Kidney epithelial cell (primary cell): ENCODE data around the gene NBEAL2. TPM values are rescaled to one million over a fixed set of nuclear protein-coding genes. Genes with fewer than 3 reads are reported as not detected.
A peak's percentile ranks its signal among the peaks of the same experiment; 100 is the strongest.

Source experiments
- DNase-seq: peaks from one replicate; pipeline ENCODE4 v3.0.0-alpha.2; 2010; ENCODE audit warnings: low read depth
- H3K27me3 ChIP-seq: 2 replicates; pipeline ENCODE4 v1.6.0; 2011; ENCODE audit warnings: low read length; ENCODE audit not compliant: control insufficient read depth, insufficient read depth
- H3K36me3 ChIP-seq: 2 replicates; pipeline ENCODE4 v1.5.1; 2011; ENCODE audit warnings: low read length; ENCODE audit not compliant: control insufficient read depth, insufficient read depth
- H3K4me3 ChIP-seq: 2 replicates; pipeline ENCODE4 v1.5.1; 2011; ENCODE audit warnings: low read depth, mild to moderate bottlenecking, control low read depth, low read length
- total RNA-seq: library from RNA; depleted of rRNA; stranded (reverse); fragments of >200 nt; gene quantifications from 2 replicates; pipeline ENCODE4 v1.2.3, GENCODE V29; 2015
- TF ChIP-seq, protein P1 (sequence below): IDR thresholded peaks from 2 replicates; pipeline ENCODE4 v1.5.1; 2011; ENCODE audit warnings: mild to moderate bottlenecking, moderate library complexity, low read length, control low read depth, inconsistent platforms; ENCODE audit not compliant: insufficient read depth, poor library complexity, severe bottlenecking

The NBEAL2 gene
- total RNA-seq, 1 donor from 2014 or later = 37.5 TPM

DNA sequence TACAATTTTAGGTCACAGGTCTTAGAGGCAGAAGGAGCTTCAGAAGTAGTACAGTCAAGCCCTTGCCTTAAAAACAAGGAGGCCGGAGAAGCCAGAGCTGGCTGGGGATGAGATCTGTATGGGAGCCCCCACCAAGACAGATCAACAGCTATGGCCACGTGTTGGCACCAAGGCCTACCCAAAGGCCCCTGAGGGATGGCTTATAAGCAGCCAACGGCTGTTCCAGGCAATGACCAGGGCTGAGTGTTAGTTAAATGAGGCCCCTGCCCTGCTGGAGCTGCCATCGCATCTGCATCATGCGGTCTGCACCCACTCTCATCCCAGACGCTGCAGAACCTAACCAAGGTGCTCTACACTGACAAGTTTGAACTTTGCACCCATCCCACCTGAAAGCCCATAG lies 46.2 kb upstream of the NBEAL2 start:
- no peak overlapping the region for H3K4me3 ChIP-seq
- H3K36me3 ChIP-seq = no peaks in the 10 kb centered on the region
- TF ChIP-seq, protein P1, sequence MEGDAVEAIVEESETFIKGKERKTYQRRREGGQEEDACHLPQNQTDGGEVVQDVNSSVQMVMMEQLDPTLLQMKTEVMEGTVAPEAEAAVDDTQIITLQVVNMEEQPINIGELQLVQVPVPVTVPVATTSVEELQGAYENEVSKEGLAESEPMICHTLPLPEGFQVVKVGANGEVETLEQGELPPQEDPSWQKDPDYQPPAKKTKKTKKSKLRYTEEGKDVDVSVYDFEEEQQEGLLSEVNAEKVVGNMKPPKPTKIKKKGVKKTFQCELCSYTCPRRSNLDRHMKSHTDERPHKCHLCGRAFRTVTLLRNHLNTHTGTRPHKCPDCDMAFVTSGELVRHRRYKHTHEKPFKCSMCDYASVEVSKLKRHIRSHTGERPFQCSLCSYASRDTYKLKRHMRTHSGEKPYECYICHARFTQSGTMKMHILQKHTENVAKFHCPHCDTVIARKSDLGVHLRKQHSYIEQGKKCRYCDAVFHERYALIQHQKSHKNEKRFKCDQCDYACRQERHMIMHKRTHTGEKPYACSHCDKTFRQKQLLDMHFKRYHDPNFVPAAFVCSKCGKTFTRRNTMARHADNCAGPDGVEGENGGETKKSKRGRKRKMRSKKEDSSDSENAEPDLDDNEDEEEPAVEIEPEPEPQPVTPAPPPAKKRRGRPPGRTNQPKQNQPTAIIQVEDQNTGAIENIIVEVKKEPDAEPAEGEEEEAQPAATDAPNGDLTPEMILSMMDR = no peak
- DNase-seq = no peak
- no peaks in the 10 kb centered on the region for H3K27me3 ChIP-seq

DNA sequence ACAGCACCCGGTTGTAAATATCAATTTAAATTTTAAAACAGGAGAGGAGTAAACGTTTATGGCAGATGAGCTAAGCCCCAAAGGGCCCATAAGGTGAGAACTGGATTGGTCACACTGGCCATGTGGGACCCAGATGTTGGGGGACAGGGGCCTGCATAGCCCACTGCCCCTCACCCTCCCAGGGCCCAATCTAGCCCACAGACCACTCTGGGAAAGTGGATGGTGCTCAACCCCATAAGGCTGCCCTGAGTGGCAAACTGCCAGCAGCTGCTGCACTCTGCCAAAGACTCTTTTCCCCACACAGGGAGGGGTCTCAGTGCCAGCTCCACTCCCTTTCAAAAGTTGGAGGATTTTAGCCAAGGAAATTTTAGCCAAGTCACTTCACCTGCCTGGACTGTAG lies 45.4 kb upstream of the NBEAL2 start:
- no peak overlapping the region for H3K4me3 ChIP-seq
- DNase-seq = no peak
- TF ChIP-seq, protein P1 = no peak
- H3K36me3 ChIP-seq = no peaks in the 10 kb centered on the region
- H3K27me3 ChIP-seq = no peaks in the 10 kb centered on the region

DNA sequence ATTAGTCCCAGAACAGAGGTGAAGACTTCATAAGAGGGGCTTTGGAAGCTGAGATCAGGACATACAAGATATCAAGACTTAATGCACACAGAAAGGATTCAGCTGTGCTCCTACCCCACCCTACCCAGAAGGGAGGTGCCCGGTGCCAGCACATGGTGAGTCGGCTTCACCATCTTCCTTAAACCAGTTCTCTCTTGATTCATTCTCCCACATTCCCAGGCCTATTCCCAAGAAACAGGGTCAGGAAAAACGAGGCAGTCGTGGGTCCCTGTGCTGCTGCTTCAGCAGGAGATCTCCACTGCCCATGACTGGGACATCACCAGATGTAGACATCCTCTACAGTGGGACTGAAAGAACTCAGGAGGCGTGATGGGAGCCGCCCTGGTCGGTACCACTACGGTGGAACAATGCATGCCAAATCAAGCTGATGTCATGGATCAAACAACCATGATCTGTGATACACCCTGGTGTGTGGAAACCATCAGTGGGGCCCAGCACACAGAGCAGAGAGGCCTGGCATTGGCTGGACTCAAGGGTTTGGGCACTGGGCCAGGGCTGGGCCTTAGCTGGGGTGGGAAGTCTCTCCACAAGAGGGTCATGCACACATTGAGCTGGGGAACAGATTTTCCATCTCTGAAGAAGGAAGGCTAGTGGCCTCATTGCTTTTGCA lies 44.8 kb upstream of the NBEAL2 start:
- no peaks in the 10 kb centered on the region for H3K36me3 ChIP-seq
- TF ChIP-seq, protein P1 = no peak
- no peak overlapping the region for H3K4me3 ChIP-seq
- no peaks in the 10 kb centered on the region for H3K27me3 ChIP-seq
- DNase-seq = no peak

DNA sequence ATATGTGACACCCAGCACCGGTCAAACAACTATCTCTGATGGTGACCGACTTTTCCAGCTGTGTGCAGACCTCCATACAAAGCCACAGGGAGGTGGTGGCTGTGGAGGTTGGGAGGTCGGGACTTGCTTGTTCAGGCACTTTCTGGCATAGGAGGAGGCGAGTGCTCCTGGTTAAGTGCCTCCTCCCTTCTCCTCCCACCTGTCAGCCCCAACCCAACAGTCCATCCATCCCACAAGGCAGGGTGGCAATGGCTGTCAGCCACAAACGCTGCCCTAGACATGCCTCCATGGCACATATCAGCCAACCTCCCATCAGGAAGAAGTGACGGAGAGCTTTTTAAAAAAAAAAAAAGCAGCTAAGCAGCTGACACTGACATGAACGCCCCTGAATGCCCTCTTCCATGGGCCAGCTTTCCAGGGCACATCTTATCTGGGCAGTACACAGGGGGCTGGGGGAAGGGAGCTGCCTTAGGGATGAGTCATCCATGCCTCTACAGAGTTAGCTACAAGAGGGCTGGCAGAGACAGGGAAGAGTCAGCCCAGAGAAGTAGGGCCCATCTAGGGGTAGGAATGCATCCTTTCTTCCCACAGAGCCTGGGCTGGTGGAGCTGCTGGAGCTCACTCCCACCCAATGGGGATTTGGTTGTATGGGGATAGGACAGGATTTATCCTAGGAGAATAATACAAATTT lies 44.2 kb upstream of the NBEAL2 start:
- no peak overlapping the region for H3K4me3 ChIP-seq

DNA sequence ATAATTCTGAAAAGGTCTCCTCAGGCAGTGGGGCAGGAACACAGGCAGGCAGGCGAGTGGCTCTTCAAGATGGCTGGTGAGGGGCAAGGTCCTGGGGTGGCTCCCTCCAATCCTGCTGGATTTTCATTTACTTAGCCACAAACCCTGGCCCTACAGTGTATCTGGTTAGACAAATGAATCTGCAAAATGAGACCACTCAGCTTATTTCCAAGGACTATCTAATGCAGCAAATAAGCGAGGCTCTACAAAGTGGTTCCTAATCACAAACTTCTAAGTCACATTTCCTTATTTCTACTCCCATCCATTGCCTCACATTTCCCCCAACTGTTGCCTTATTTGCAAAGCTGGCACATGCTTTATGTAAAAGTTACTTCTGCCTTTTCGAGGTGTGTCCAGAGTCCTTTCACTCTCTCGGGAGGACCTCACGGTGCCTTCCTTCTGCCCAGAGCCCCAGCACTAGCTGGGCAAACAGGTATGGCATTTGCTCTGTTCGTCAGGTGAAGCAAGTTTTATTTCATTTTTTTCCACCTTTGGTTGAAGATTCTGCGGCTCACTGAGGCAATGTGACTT lies 43.4 kb upstream of the NBEAL2 start:
- DNase-seq = no peak
- no peak overlapping the region for H3K4me3 ChIP-seq
- H3K27me3 ChIP-seq = no peaks in the 10 kb centered on the region
- TF ChIP-seq, protein P1 = no peak
- H3K36me3 ChIP-seq = no peaks in the 10 kb centered on the region

More for the DNA sequence above, 44.2 kb upstream of the NBEAL2 start:
- no peaks in the 10 kb centered on the region for H3K36me3 ChIP-seq
- H3K27me3 ChIP-seq = no peaks in the 10 kb centered on the region
- DNase-seq = peak; percentile 90
- TF ChIP-seq, protein P1 = peak; percentile 85
